ENCODE data around the gene POLR1A. TPM values are rescaled to one million over a fixed set of nuclear protein-coding genes. Genes with fewer than 3 reads are reported as not detected.
A peak's percentile ranks its signal among the peaks of the same experiment; 100 is the strongest.

Gene POLR1A
- total RNA-seq: 15.6 and 17.4 TPM in 2 replicates

DNA sequence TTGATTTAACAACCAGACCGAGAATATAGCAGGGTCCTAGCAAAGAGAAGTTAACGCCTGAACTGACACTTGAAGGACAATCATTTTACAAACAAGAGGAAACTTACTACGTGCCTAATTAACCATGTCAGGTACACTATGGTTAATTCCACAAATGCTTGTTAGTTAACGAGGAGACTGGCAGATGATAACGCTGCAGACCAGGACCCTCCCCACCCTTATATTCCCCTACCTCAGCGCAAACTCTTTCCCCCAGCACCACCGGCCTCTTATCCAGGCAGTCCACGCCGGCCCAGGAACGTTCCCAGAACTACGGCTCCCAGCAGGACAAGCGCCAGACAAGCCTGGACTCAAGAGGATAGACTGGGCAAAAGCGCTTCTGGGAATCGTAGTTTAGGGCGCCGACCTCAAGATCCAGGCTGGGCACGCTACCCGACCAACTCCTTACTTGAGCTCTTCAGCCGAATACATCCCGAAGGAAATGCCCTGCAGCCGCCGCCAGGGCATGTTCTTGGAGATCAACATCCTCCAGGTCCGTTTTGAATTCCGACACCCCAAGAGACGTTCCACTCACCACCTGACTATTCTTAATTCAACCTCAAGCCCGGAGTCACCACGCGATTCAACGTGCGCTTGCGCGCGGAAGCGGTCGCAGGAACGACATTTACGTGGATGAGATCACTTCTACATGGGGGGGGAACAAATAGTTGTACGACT is at the start of gene POLR1A:
POLR1A (minus strand) TSS at position 635 of the 717 bp plus-strand sequence; CDS start at position 525, 110 bp downstream.
- peak within 1 kb of the TSS; percentile 91 for H2AFZ ChIP-seq (ENCODE audit: low read length)
- peaks cover 18% of the 10 kb centered on the region for H3K4me1 ChIP-seq (ENCODE audit: insufficient read depth, low read length)
- peaks cover 2% of the 10 kb centered on the region for H4K20me1 ChIP-seq (ENCODE audit: insufficient read depth, low read length)
- peak; percentile 89 for DNase-seq (ENCODE audit: insufficient read length, low spot score, missing footprints)
- peak within 1 kb of the TSS; percentile 91 for H3K4me2 ChIP-seq (ENCODE audit: insufficient read depth, low read length)
- H3K9me3 ChIP-seq (ENCODE audit: low read depth, low read length): no peaks in the 10 kb centered on the region
- H3K4me3 ChIP-seq (ENCODE audit: insufficient read depth, low read length): peak within 1 kb of the TSS; percentile 86
- H3K27me3 ChIP-seq (ENCODE audit: insufficient read depth, low read length): no peaks in the 10 kb centered on the region
- H3K36me3 ChIP-seq (ENCODE audit: insufficient read depth, low read length): peaks cover 9% of the 10 kb centered on the region
- H3K27ac ChIP-seq (ENCODE audit: low read depth, low read length): peak within 1 kb of the TSS; percentile 95
- TF ChIP-seq, protein P1, sequence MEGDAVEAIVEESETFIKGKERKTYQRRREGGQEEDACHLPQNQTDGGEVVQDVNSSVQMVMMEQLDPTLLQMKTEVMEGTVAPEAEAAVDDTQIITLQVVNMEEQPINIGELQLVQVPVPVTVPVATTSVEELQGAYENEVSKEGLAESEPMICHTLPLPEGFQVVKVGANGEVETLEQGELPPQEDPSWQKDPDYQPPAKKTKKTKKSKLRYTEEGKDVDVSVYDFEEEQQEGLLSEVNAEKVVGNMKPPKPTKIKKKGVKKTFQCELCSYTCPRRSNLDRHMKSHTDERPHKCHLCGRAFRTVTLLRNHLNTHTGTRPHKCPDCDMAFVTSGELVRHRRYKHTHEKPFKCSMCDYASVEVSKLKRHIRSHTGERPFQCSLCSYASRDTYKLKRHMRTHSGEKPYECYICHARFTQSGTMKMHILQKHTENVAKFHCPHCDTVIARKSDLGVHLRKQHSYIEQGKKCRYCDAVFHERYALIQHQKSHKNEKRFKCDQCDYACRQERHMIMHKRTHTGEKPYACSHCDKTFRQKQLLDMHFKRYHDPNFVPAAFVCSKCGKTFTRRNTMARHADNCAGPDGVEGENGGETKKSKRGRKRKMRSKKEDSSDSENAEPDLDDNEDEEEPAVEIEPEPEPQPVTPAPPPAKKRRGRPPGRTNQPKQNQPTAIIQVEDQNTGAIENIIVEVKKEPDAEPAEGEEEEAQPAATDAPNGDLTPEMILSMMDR (IDR thresholded peaks at IDR 0.05; ENCODE audit: extremely low read depth, low read depth, low read length): peak; percentile 27
- H3K79me2 ChIP-seq (ENCODE audit: insufficient read depth, low read length): peaks cover 89% of the 10 kb centered on the region

DNA sequence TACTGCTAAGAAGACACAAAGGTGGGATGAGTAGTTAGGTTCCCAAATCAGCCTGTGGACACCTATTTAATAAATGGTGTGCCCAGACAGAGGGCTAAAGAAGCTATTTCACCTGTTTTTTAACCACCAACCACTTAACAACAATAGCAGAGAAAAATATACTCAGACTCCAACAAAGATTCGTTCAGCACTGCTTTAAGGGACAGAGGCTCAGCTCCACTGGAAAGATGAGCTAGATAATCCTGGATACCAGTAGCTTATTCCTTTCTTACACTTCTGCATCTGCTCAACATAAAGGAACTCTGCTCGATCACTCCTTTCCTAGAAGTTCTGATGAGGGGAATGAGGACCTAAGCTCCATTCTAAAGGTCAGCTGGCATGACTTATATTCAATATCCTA is 44.8 kb upstream of the POLR1A start:
- H3K27me3 ChIP-seq (ENCODE audit: insufficient read depth, low read length): no peaks in the 10 kb centered on the region
- H3K4me3 ChIP-seq (ENCODE audit: insufficient read depth, low read length): no peak overlapping the region
- TF ChIP-seq, protein P1 (IDR thresholded peaks at IDR 0.05; ENCODE audit: extremely low read depth, low read depth, low read length): no peak
- no peak overlapping the region for H2AFZ ChIP-seq (ENCODE audit: low read length)
- no peaks in the 10 kb centered on the region for H3K79me2 ChIP-seq (ENCODE audit: insufficient read depth, low read length)
- no peak overlapping the region for H3K27ac ChIP-seq (ENCODE audit: low read depth, low read length)
- peaks cover 58% of the 10 kb centered on the region for H3K36me3 ChIP-seq (ENCODE audit: insufficient read depth, low read length)
- H3K4me2 ChIP-seq (ENCODE audit: insufficient read depth, low read length): no peak overlapping the region
- no peaks in the 10 kb centered on the region for H4K20me1 ChIP-seq (ENCODE audit: insufficient read depth, low read length)
- DNase-seq (ENCODE audit: insufficient read length, low spot score, missing footprints): no peak
- no peaks in the 10 kb centered on the region for H3K9me3 ChIP-seq (ENCODE audit: low read depth, low read length)
- H3K4me1 ChIP-seq (ENCODE audit: insufficient read depth, low read length): no peaks in the 10 kb centered on the region

DNA sequence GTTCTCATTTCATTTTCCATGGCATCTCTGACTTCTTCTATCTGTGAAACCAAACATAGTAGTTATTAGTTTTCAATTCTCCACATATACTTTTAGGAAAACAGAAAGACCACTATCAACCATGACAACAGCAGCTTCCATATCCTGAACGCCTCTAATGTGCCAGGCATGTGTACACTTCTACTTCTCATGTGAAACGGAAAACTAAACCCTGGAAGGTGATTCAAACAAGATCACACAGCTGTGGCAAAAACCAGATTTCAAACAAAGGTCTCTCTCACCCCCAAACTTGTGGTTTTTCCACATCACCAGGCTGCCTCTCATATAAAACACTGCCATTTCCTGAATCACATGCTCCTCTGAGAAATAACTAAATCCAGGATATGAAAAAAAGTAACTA is 42.1 kb upstream of the POLR1A start:
- H4K20me1 ChIP-seq (ENCODE audit: insufficient read depth, low read length): no peaks in the 10 kb centered on the region
- no peaks in the 10 kb centered on the region for H3K79me2 ChIP-seq (ENCODE audit: insufficient read depth, low read length)
- H2AFZ ChIP-seq (ENCODE audit: low read length): no peak overlapping the region
- H3K27ac ChIP-seq (ENCODE audit: low read depth, low read length): no peak overlapping the region
- H3K36me3 ChIP-seq (ENCODE audit: insufficient read depth, low read length): peaks cover 76% of the 10 kb centered on the region
- no peak overlapping the region for H3K4me2 ChIP-seq (ENCODE audit: insufficient read depth, low read length)
- TF ChIP-seq, protein P1 (IDR thresholded peaks at IDR 0.05; ENCODE audit: extremely low read depth, low read depth, low read length): no peak
- H3K4me3 ChIP-seq (ENCODE audit: insufficient read depth, low read length): no peak overlapping the region
- no peaks in the 10 kb centered on the region for H3K9me3 ChIP-seq (ENCODE audit: low read depth, low read length)
- no peaks in the 10 kb centered on the region for H3K27me3 ChIP-seq (ENCODE audit: insufficient read depth, low read length)
- no peak for DNase-seq (ENCODE audit: insufficient read length, low spot score, missing footprints)
- no peaks in the 10 kb centered on the region for H3K4me1 ChIP-seq (ENCODE audit: insufficient read depth, low read length)

DNA sequence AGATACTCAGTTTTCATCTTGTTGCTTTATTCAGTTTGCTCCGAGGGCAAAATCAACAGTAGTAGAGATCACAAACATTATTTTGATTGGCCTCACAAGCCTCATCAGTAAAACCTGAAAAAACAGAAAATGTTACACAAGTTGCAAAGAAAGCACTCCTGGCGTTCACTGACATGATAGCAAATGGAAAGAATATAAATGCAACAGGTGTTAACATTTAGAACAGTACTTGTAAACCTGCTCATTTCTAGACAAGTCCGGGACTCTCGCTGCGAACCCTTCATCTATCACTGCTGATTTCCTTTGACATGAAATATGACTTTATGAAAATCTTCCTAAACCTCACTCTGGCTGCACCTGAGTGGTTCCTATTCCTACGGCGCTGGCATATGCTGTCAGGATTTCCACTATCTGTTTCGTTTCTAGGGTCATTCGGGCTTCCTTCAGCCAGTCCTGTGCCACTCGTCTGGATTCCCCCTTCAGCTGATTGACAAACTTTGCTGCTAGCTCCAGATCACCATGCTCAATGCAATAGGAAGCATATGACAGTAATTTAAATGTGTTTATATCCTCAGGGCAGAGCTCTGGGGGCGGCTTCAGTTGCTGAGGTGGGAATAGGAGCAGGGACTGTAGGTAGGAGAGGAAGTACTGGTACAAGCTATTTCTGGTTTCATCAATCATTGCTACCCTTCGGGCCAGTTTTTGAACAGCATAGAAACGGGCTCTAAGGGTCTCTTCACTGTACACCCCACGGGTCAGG is 38.4 kb upstream of the POLR1A start:
- Histone ChIP-seq H3K4me3 (ENCODE audit: insufficient read depth, low read length) (no peak overlapping the region), H4K20me1 (ENCODE audit: insufficient read depth, low read length) (peaks cover 2% of the 10 kb centered on the region), H3K4me2 (ENCODE audit: insufficient read depth, low read length) (no peak overlapping the region), H3K4me1 (ENCODE audit: insufficient read depth, low read length) (no peaks in the 10 kb centered on the region), H3K36me3 (ENCODE audit: insufficient read depth, low read length) (peaks cover 89% of the 10 kb centered on the region), H2AFZ (ENCODE audit: low read length) (no peak overlapping the region), H3K27ac (ENCODE audit: low read depth, low read length) (no peak overlapping the region), H3K79me2 (ENCODE audit: insufficient read depth, low read length) (no peaks in the 10 kb centered on the region), H3K9me3 (ENCODE audit: low read depth, low read length) (no peaks in the 10 kb centered on the region), H3K27me3 (ENCODE audit: insufficient read depth, low read length) (no peaks in the 10 kb centered on the region)
- TF ChIP-seq, protein P1 (IDR thresholded peaks at IDR 0.05; ENCODE audit: extremely low read depth, low read depth, low read length): no peak
- DNase-seq (ENCODE audit: insufficient read length, low spot score, missing footprints): no peak
